ENCODE measurements around the gene NUFIP2.
"Not testable (repeated sequence)": the region's sequence is repeated elsewhere in the genome, so short reads cannot be mapped to it uniquely, and the experiment has no call there.

Gene NUFIP2

GRCh38 chr17:29293890-29294579, at the start of gene NUFIP2:
Gene NUFIP2 (minus strand): TSS chr17:29294148. CDS start chr17:29294059, 89 bp downstream.
- DNase-seq (ENCODE audit: low read depth), result peak; percentile 97

GRCh38 chr17:29342158-29342765, 48.3 kb upstream of the NUFIP2 start:
- no peak for DNase-seq (ENCODE audit: low read depth)

GRCh38 chr17:29341726-29342125, 47.8 kb upstream of the NUFIP2 start:
- DNase-seq (ENCODE audit: low read depth), result no peak

- not testable (repeated sequence) for DNase-seq (ENCODE audit: low read depth)
Measured at GRCh38 chr17:29339016-29339415, 45.1 kb upstream of the NUFIP2 start.

- no peak for DNase-seq (ENCODE audit: low read depth)
Measured at GRCh38 chr17:29331708-29332085, 37.7 kb upstream of the NUFIP2 start.

GRCh38 chr17:29331075-29331707, 37.2 kb upstream of the NUFIP2 start:
- no peak for DNase-seq (ENCODE audit: low read depth)

GRCh38 chr17:29327412-29327811, 33.5 kb upstream of the NUFIP2 start:
- DNase-seq (ENCODE audit: low read depth), result no peak

- no peak for DNase-seq (ENCODE audit: low read depth)
Measured at GRCh38 chr17:29326023-29326813, 32.3 kb upstream of the NUFIP2 start.

GRCh38 chr17:29322363-29322762, 28.4 kb upstream of the NUFIP2 start:
- no peak for DNase-seq (ENCODE audit: low read depth)

- DNase-seq (ENCODE audit: low read depth), result no peak
Measured at GRCh38 chr17:29303386-29303785, 9.4 kb upstream of the NUFIP2 start.

- DNase-seq (ENCODE audit: low read depth), result no peak
Measured at GRCh38 chr17:29299031-29299430, 5.1 kb upstream of the NUFIP2 start.

- no peak for DNase-seq (ENCODE audit: low read depth)
Measured at GRCh38 chr17:29295420-29295819, 1.5 kb upstream of the NUFIP2 start.

- no peak for DNase-seq (ENCODE audit: low read depth)
Measured at GRCh38 chr17:29294580-29294900, 592 bp upstream of the NUFIP2 start.

GRCh38 chr17:29292992-29293889, 707 bp downstream of the NUFIP2 start:
- peak; percentile 21 for DNase-seq (ENCODE audit: low read depth)

- peak; percentile 30 for DNase-seq (ENCODE audit: low read depth)
Measured at GRCh38 chr17:29292071-29292991, 1.6 kb downstream of the NUFIP2 start.

- no peak for DNase-seq (ENCODE audit: low read depth)
Measured at GRCh38 chr17:29291163-29291752, 2.7 kb downstream of the NUFIP2 start.

GRCh38 chr17:29289852-29290251, 4.1 kb downstream of the NUFIP2 start:
- no peak for DNase-seq (ENCODE audit: low read depth)

GRCh38 chr17:29283961-29284360, 10.0 kb downstream of the NUFIP2 start:
- no peak for DNase-seq (ENCODE audit: low read depth)

- no peak for DNase-seq (ENCODE audit: low read depth)
Measured at GRCh38 chr17:29283496-29283895, 10.5 kb downstream of the NUFIP2 start.

- no peak for DNase-seq (ENCODE audit: low read depth)
Measured at GRCh38 chr17:29279397-29280070, 14.4 kb downstream of the NUFIP2 start.
